Measurements from ENCODE around the gene PLCB4.
A peak's percentile ranks its signal among the peaks of the same experiment; 100 is the strongest.

The PLCB4 gene

DNA sequence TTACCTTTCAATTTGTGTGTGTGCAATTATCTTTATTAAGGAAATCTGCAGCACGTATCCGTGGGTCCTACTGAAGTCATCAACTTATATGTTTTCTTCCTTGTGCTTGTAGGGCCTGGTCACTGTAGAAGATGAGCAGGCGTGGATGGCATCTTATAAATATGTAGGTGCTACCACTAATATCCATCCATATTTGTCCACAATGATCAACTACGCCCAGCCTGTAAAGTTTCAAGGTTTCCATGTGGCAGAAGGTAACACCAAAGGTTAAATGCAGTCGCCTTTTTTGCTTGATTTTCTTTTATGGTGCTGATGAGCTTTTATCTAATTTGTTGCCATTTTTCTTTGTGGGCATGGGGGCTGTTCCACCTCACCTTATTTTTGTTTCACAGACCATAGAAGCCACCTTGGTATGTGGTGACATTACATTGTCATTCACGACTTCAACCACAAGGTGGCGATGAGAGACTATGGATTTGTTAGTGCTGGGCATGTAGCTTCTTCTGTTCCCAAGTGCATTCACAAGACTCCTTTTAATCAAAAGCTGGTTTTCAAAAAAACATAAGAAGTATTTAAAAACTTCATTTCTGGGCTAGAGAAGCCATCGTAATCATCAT, 339.0 kb downstream of the PLCB4 start:
- H3K4me3 ChIP-seq (ENCODE audit: low read length), result no peak overlapping the region
- peak; percentile 72 for DNase-seq (ENCODE audit: low read depth)
- TF ChIP-seq, protein P1, sequence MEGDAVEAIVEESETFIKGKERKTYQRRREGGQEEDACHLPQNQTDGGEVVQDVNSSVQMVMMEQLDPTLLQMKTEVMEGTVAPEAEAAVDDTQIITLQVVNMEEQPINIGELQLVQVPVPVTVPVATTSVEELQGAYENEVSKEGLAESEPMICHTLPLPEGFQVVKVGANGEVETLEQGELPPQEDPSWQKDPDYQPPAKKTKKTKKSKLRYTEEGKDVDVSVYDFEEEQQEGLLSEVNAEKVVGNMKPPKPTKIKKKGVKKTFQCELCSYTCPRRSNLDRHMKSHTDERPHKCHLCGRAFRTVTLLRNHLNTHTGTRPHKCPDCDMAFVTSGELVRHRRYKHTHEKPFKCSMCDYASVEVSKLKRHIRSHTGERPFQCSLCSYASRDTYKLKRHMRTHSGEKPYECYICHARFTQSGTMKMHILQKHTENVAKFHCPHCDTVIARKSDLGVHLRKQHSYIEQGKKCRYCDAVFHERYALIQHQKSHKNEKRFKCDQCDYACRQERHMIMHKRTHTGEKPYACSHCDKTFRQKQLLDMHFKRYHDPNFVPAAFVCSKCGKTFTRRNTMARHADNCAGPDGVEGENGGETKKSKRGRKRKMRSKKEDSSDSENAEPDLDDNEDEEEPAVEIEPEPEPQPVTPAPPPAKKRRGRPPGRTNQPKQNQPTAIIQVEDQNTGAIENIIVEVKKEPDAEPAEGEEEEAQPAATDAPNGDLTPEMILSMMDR (IDR thresholded peaks at IDR 0.05; ENCODE audit: insufficient read depth, low read depth, low read length, missing control alignments), result peak; percentile 85

DNA sequence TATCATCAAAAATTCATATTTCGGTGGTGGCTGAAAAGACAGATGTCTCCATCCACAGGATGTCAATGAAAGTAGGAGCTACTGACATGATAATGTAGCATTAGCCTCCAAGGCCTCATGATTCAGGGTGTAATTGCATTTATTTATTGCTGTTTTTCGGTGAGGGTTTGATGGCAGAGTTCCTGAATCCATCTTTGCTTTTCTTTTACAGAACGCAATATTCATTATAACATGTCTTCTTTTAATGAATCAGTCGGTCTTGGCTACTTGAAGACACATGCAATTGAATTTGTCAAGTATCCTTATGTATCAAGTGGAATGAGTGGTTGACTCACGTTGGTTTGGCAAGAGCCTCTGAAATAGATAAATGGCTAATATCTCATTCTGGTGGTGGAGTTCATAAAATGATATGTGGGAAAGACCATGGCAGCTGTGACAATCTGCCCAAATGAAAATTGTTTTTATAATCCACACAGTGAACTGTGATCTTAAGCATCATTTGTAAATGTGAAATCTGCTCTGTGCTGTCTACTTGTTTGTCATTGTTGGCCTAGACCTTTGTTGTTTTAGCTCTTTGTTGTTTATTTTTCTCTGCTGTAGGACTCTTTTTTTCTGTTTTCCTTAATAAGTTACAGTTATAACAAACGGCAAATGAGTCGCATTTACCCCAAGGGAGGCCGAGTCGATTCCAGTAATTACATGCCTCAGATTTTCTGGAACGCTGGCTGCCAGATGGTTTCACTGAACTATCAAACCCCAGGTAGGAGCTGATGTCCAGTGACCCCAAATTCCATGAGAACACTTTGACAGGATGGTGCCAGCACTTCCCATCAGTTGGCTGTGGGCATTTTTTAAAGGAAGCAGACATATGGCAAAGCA, 339.8 kb downstream of the PLCB4 start:
- H3K4me3 ChIP-seq (ENCODE audit: low read length), result no peak overlapping the region
- TF ChIP-seq, protein P1 (IDR thresholded peaks at IDR 0.05; ENCODE audit: insufficient read depth, low read depth, low read length, missing control alignments), result no peak
- peak; percentile 56 for DNase-seq (ENCODE audit: low read depth)

DNA sequence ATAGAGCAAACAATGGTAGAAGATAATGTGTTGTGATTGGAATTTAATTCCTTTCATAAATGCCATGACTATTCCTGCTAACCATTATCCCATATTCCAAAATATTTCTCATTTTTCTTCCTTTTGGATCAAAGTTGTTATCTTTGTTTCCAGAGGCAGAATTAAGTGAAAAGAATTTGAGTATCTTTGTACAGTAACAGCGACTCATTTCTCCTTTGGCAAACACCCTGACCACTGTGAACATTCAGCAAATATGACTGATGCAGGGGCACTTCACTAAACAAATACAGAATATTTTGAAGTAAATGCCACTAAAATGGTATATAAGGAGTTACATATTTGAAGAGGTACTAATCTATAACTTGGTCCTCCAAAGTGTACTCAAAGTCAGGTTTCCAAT, 340.5 kb downstream of the PLCB4 start:
- DNase-seq (ENCODE audit: low read depth), result peak; percentile 6
- TF ChIP-seq, protein P1 (IDR thresholded peaks at IDR 0.05; ENCODE audit: insufficient read depth, low read depth, low read length, missing control alignments), result no peak
- no peak overlapping the region for H3K4me3 ChIP-seq (ENCODE audit: low read length)

DNA sequence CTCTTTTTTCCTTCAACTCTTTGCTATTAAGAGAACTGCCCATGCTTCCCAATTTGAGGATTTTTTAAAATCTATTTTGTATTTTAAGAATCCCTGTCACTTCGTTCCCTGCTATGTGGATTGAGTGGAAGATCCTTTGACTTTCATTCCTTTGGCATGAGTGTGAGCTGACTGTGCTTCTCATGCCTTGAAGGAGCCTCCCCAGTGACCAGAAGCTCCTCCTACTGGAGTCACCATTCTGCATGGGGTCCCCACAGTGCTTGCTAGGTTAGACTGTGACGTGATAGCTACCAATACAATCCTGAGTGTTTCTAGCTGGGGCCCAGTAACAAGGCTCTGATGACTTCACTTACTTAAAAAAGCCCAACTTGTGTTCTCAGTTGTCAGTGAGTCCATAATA, 341.1 kb downstream of the PLCB4 start:
- DNase-seq (ENCODE audit: low read depth), result peak; percentile 51
- H3K4me3 ChIP-seq (ENCODE audit: low read length), result no peak overlapping the region
- TF ChIP-seq, protein P1 (IDR thresholded peaks at IDR 0.05; ENCODE audit: insufficient read depth, low read depth, low read length, missing control alignments), result no peak

DNA sequence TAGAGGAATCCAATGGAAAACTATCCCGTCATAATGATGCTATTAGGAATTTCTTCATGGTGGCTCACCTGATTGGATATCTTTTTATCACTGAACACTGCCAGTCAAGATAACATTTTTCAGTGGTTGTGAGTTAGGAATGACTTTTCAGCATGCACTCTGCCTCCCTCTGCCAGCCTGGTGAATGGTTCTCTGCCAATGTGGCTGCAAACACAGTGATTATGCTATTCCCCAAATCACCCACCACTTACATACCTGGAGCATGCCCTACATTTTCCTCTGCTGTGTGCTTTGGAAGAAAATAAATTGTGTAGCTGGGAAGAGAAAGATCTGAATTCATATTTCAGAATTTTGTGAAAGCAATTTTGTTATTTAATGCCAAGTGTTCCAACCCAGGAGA, 342.9 kb downstream of the PLCB4 start:
- TF ChIP-seq, protein P1 (IDR thresholded peaks at IDR 0.05; ENCODE audit: insufficient read depth, low read depth, low read length, missing control alignments), result no peak
- H3K4me3 ChIP-seq (ENCODE audit: low read length), result no peak overlapping the region
- DNase-seq (ENCODE audit: low read depth), result no peak

DNA sequence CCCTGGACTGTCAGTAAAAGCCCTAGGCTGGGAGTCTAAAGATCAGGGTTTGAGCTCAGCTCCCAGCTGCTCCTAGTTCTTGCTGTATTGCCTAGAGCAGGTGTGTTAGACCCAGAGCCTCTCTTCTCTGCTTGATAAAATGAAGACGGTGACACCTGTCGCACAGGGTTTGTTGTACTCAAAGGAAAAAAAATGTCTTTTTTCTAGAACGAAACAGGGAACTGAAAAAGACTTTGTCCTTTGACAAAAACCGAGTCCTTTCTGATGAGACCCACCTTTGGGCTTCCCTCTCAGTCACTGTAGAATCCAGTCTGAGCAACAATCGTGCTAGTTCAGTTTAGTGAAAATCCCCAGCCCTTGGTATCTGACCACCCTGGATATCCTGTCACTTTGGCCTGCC, 343.4 kb downstream of the PLCB4 start:
- TF ChIP-seq, protein P1 (IDR thresholded peaks at IDR 0.05; ENCODE audit: insufficient read depth, low read depth, low read length, missing control alignments), result no peak
- H3K4me3 ChIP-seq (ENCODE audit: low read length), result no peak overlapping the region
- DNase-seq (ENCODE audit: low read depth), result no peak
